Astrocyte (in vitro differentiated cells and primary cell): ENCODE results near the gene MNAT1.

ENCODE experiments used
- EZH2 ChIP-seq: IDR thresholded peaks from 2 replicates; pipeline ENCODE4 v1.6.1; 2012; ENCODE audit warnings: mild to moderate bottlenecking, low read length, inconsistent platforms; ENCODE audit not compliant: insufficient read depth
- TF ChIP-seq, protein P1 (sequence below): IDR thresholded peaks from 2 replicates; pipeline ENCODE4 v1.5.1; 2011; ENCODE audit warnings: low read depth, mild to moderate bottlenecking, inconsistent platforms, low read length, moderate library complexity; ENCODE audit not compliant: insufficient read depth

DNA sequence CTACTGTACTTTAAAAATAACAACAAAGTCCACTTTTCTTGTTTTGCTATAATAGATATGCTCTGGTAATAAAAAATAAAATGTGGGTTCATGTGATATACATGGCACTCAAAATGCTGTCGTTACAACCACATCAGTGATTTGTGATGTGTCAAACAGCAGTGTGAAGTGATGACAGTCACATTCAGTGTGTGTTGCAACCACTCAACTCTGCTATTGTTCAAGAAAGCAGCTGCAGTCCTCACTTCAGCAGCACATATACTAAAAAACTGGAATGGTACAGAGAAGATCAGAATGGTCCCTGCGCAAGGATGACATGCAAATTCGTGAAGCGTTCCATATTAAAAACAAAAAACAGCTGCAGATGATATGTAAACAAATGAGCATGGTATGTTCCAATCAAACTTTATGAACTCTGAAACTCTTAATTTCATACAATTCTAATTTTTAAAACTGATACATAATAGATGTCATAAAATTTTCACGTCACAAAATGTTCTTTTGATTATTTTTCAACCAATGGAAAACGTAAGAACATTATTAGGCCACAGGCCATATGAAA lies 239.6 kb downstream of the MNAT1 start:
- TF ChIP-seq, protein P1, sequence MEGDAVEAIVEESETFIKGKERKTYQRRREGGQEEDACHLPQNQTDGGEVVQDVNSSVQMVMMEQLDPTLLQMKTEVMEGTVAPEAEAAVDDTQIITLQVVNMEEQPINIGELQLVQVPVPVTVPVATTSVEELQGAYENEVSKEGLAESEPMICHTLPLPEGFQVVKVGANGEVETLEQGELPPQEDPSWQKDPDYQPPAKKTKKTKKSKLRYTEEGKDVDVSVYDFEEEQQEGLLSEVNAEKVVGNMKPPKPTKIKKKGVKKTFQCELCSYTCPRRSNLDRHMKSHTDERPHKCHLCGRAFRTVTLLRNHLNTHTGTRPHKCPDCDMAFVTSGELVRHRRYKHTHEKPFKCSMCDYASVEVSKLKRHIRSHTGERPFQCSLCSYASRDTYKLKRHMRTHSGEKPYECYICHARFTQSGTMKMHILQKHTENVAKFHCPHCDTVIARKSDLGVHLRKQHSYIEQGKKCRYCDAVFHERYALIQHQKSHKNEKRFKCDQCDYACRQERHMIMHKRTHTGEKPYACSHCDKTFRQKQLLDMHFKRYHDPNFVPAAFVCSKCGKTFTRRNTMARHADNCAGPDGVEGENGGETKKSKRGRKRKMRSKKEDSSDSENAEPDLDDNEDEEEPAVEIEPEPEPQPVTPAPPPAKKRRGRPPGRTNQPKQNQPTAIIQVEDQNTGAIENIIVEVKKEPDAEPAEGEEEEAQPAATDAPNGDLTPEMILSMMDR = no peak
- no peak for TF ChIP-seq EZH2
